ENCODE results near the gene HTR2A. TPM values are rescaled to one million over a fixed set of nuclear protein-coding genes. Genes with fewer than 3 reads are reported as not detected.

Gene HTR2A
- polyA plus RNA-seq, 1 of the 3 experiments (the other 2 are of a cell fraction) = 0.33 TPM

DNA sequence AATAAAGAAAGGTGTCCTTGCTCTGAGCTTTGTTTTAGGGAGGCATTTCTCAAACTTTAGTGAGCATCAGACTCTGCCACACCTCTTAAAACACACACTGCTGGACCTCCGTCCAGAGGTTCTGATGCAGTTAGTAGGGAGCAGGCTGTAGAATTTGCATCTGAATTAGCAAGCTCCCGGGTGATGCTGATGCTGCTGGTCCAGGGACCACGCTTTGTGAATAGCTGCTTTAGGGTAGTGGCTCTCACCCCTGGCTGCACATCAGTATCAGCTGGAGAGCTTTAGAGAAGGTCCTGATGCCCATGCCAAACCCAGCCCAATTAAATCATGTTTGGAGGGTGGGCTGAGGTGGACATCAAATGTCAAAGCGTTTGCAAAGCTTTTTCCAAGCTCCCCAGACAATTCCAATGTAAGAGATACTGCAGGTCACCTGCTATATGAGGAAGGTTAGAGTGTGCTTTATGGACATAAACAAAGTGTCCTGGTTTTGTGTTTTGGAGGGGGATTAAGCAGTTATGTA, 3.6 kb downstream of the HTR2A start:
- Histone ChIP-seq H2AFZ (ENCODE audit: low read depth) (peak overlapping the region; percentile 91), H3K4me2 (peak overlapping the region; percentile 89), H3K9me3 (no peaks in the 10 kb centered on the region), H3K9ac (peak overlapping the region; percentile 66; the same call in 1 of the 2 replicates), H3F3A (replicated peaks; ENCODE audit: insufficient read depth) (peaks cover 8% of the 10 kb centered on the region), H3K36me3 (replicated peaks in 1 of 2; ENCODE audit: control insufficient read depth in 1 of 2, insufficient read depth in 2 of 2, low read length in 1 of 2) (no peaks in the 10 kb centered on the region), H4K20me1 (ENCODE audit: insufficient read depth) (no peaks in the 10 kb centered on the region), H3K9me2 (no peaks in the 10 kb centered on the region), H3K79me2 (ENCODE audit: insufficient read depth) (no peaks in the 10 kb centered on the region), H3K4me3 (ENCODE audit: low read depth in 2 of 2, low read length in 1 of 2) (peak overlapping the region; percentile 66 to 82), H3K27ac (ENCODE audit: low read depth in 2 of 2, low read length in 1 of 2) (no peak overlapping the region), H3K27me3 (ENCODE audit: insufficient read depth) (no peaks in the 10 kb centered on the region), H3K4me1 (ENCODE audit: control insufficient read depth in 1 of 2, insufficient read depth in 2 of 2, low read depth in 1 of 2, low read length in 1 of 2) (peaks cover 0 to 16% of the 10 kb centered on the region in 2 experiments; a peak in 3 of 4 replicates)
- DNase-seq = no peak
- TF ChIP-seq FOXM1 (IDR thresholded peaks at IDR 0.05; ENCODE audit: low read depth) = no peak
- TF ChIP-seq YY1 (IDR thresholded peaks at IDR 0.05; ENCODE audit: low read depth) = no peak
- TF ChIP-seq USF2 (IDR thresholded peaks at IDR 0.05; ENCODE audit: borderline replicate concordance, low read depth, low read length) = no peak
- no peak for TF ChIP-seq GABPA (IDR thresholded peaks at IDR 0.05; ENCODE audit: low read depth)
- no peak for TF ChIP-seq USF1 (IDR thresholded peaks at IDR 0.05; ENCODE audit: borderline replicate concordance, low read depth)
- TF ChIP-seq, protein P1, sequence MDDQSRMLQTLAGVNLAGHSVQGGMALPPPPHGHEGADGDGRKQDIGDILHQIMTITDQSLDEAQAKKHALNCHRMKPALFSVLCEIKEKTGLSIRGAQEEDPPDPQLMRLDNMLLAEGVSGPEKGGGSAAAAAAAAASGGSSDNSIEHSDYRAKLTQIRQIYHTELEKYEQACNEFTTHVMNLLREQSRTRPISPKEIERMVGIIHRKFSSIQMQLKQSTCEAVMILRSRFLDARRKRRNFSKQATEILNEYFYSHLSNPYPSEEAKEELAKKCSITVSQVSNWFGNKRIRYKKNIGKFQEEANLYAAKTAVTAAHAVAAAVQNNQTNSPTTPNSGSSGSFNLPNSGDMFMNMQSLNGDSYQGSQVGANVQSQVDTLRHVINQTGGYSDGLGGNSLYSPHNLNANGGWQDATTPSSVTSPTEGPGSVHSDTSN (IDR thresholded peaks at IDR 0.05) = no peak
- TF ChIP-seq JUND (IDR thresholded peaks at IDR 0.05) = no peak
- no peak for TF ChIP-seq NFIC (IDR thresholded peaks at IDR 0.05; ENCODE audit: borderline replicate concordance)
- no peak for TF ChIP-seq NRF1 (IDR thresholded peaks at IDR 0.05; ENCODE audit: low read depth, low read length)
- TF ChIP-seq RAD21 (IDR thresholded peaks at IDR 0.05; ENCODE audit: low read length) = no peak
- no peak for TF ChIP-seq POLR2AphosphoS5 (IDR thresholded peaks at IDR 0.05; ENCODE audit: low read depth, low read length)
- TF ChIP-seq EZH2phosphoT487 (IDR thresholded peaks at IDR 0.05; ENCODE audit: borderline replicate concordance, low read depth) = no peak
- TF ChIP-seq TEAD4 (IDR thresholded peaks at IDR 0.05; ENCODE audit: borderline replicate concordance, insufficient read depth) = no peak
- no peak for TF ChIP-seq FOSL2 (IDR thresholded peaks at IDR 0.05; ENCODE audit: borderline replicate concordance, low read depth)
- TF ChIP-seq, protein P2, sequence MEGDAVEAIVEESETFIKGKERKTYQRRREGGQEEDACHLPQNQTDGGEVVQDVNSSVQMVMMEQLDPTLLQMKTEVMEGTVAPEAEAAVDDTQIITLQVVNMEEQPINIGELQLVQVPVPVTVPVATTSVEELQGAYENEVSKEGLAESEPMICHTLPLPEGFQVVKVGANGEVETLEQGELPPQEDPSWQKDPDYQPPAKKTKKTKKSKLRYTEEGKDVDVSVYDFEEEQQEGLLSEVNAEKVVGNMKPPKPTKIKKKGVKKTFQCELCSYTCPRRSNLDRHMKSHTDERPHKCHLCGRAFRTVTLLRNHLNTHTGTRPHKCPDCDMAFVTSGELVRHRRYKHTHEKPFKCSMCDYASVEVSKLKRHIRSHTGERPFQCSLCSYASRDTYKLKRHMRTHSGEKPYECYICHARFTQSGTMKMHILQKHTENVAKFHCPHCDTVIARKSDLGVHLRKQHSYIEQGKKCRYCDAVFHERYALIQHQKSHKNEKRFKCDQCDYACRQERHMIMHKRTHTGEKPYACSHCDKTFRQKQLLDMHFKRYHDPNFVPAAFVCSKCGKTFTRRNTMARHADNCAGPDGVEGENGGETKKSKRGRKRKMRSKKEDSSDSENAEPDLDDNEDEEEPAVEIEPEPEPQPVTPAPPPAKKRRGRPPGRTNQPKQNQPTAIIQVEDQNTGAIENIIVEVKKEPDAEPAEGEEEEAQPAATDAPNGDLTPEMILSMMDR (IDR thresholded peaks at IDR 0.05) = no peak
- TF ChIP-seq FOXJ3 (CRISPR knock-in tag; IDR thresholded peaks at IDR 0.05) = no peak
- ChIA-PET POLR2A (no interaction called here), CTCF (interaction anchor here (0.6 to 3.3 kb wide), 21 partner anchors 10 to 699 kb away, joined by 3 to 22 read pairs (median 4); no protein-coding TSS in a partner anchor)
- WGBS (ENCODE audit: low lambda C conversion rate) = 24% methylated on average over 2 of the region's 4 CpGs
